Measurements from ENCODE around the gene SLIT1.

DNA sequence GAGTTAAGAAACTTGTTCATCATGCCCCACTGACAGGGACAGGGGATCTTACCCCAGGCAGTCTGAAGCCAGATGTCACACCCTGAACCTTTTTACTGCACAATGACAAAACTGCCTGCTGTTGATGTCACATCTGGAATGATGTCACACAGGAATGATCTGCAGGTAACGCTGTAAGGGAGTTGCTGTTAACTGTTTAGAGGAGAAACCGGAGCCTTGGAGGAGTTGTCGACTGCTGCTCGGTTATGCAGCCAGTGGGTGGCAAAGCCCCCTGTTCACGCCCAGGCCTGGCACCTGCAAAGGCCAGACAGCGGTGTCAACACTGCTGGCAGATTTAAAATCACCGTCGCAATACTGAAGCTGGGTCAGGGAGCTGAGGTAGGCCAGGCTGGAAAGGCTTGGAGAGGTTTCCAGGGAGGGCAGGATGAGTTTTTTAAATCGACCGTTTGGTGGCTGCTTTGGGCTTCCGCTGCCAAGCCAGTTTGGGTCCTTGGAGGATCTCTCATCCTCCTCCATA, 10.0 kb upstream of the SLIT1 start:
- TF ChIP-seq, protein P1, sequence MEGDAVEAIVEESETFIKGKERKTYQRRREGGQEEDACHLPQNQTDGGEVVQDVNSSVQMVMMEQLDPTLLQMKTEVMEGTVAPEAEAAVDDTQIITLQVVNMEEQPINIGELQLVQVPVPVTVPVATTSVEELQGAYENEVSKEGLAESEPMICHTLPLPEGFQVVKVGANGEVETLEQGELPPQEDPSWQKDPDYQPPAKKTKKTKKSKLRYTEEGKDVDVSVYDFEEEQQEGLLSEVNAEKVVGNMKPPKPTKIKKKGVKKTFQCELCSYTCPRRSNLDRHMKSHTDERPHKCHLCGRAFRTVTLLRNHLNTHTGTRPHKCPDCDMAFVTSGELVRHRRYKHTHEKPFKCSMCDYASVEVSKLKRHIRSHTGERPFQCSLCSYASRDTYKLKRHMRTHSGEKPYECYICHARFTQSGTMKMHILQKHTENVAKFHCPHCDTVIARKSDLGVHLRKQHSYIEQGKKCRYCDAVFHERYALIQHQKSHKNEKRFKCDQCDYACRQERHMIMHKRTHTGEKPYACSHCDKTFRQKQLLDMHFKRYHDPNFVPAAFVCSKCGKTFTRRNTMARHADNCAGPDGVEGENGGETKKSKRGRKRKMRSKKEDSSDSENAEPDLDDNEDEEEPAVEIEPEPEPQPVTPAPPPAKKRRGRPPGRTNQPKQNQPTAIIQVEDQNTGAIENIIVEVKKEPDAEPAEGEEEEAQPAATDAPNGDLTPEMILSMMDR (conservative IDR thresholded peaks at IDR 0.05; ENCODE audit: low read length) = no peak
- no peak for TF ChIP-seq EZH2phosphoT487 (IDR thresholded peaks at IDR 0.05; ENCODE audit: borderline replicate concordance, low read depth, low read length)
